Coronary artery (tissue), 2 donors: Measurements from ENCODE around the gene GSTT4.
"Not testable (repeated sequence)": the region's sequence is repeated elsewhere in the genome, so short reads cannot be mapped to it uniquely, and the experiment has no call there.

ENCODE experiments used
- DNase-seq: peaks from one replicate; pipeline ENCODE4 v3.0.0-alpha.2; 2017; ENCODE audit warnings: low spot score
- H3K27ac ChIP-seq, 2 donors: fragments of 200-600 bp; sonication (generic); one replicate each; pipeline ENCODE4 v1.5.1; 2016 to 2019
- H3K4me3 ChIP-seq: fragments of 200-600 bp; sonication (generic); 2 replicates; pipeline ENCODE4 v1.5.1; 2016; ENCODE audit warnings: mild to moderate bottlenecking, moderate library complexity
- TF ChIP-seq, protein P1 (sequence below): fragments of 200-600 bp; sonication (generic); IDR thresholded peaks from one replicate; pipeline ENCODE4 v1.5.1; 2019; ENCODE audit warnings: antibody characterized with exemption

Gene GSTT4

DNA sequence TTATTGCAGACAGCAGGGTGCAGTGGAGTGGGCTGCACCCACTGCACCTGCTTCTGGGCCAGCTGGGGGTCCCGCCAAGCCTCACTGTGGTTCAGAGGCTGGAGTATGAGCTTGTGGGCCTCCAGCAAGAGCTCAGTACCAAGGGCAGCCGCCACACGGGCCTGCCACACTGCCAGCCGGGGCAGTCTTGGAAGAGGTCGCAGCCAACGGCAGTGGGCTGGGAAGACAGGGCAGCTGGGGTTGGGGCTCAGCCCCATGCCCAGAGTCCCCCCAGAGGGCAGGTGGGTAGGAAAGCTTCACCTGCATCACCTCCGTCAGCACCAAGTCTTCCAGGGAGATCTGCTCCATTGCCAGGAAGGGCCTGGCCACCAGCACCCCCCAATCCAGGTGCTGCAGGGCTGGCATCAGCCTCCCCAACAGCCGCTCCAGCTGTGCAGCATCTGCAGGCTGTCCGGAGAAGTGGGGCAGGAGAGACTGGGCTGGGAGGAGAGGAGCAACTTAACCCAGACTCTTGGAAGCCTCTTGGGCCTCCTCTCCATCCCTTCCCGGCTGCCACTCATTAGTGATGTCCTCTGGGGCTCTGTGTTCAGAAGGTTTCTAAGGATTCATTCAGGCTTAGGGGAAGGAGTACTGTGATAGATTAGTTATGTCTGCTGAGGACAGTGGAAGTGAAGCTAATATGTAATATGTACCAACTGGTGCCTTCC is 1.1 kb upstream of the GSTT4 start:
- Histone ChIP-seq H3K27ac (no peak overlapping the region), H3K4me3 (no peak overlapping the region)
- no peak for DNase-seq
- TF ChIP-seq, protein P1, sequence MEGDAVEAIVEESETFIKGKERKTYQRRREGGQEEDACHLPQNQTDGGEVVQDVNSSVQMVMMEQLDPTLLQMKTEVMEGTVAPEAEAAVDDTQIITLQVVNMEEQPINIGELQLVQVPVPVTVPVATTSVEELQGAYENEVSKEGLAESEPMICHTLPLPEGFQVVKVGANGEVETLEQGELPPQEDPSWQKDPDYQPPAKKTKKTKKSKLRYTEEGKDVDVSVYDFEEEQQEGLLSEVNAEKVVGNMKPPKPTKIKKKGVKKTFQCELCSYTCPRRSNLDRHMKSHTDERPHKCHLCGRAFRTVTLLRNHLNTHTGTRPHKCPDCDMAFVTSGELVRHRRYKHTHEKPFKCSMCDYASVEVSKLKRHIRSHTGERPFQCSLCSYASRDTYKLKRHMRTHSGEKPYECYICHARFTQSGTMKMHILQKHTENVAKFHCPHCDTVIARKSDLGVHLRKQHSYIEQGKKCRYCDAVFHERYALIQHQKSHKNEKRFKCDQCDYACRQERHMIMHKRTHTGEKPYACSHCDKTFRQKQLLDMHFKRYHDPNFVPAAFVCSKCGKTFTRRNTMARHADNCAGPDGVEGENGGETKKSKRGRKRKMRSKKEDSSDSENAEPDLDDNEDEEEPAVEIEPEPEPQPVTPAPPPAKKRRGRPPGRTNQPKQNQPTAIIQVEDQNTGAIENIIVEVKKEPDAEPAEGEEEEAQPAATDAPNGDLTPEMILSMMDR = no peak

DNA sequence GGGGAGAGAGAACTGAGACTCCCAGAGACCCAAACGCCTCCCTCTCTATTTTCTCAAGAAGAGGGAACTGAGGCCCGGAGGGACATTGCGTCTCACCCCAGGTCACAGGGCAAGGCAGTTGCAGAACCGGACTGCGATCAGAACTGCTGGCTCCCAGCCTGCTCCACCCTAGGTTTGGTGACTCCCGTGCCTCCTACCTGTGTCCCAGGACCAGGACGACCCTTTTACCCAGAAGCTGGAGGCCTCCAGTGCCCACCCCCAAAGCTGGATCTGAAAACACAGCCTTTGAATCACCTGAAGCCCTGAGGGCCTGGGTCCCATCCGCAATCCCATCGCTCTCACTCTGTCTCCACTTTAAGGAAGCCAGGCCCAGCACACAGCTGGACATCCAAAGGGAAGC is 1.4 kb downstream of the GSTT4 start:
- DNase-seq = no peak
- TF ChIP-seq, protein P1 = no peak
- no peak overlapping the region for H3K4me3 ChIP-seq
- H3K27ac ChIP-seq = no peak overlapping the region

DNA sequence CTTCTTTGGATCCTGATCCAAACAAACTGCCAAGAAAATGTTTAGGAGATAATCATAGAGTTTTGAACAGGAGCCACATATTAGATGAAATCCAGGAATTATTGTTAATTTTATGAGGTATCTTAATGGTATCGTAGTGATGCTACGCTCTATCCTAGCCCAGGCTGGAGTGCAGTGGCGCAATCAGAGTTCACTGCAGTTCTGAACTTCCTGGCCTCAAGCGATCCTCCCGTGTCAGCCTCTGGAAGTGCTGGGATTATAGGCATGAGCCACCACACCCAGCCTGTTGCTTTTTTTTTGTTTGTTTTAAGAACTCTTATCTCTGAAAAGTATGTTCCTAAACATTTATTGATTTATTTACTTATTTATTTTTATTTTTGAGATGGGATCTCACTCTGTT is 2.4 kb downstream of the GSTT4 start:
- Histone ChIP-seq H3K4me3 (no peak overlapping the region), H3K27ac (no peak overlapping the region)
- TF ChIP-seq, protein P1 = no peak
- DNase-seq = no peak

DNA sequence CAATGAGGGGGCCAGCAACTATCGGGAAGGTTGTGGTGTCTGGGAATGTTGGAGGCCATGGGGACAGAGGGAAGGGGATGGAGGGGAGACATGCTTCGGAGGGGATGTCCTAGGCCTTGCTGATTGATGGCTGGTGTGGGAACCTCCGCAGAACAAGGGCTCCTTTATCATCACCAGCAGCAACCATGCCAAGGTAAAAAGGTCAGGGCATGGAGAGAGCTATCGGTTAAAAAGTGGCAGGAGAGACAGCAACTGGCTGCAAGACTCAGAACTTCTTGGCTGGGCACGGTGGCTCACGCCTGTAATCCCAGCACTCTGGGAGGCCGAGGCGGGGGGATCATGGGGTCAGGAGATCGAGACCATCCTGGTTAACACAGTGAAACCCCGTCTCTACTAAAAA is 3.0 kb downstream of the GSTT4 start:
- DNase-seq = no peak
- H3K27ac ChIP-seq = no peak overlapping the region
- TF ChIP-seq, protein P1 = no peak
- no peak overlapping the region for H3K4me3 ChIP-seq

DNA sequence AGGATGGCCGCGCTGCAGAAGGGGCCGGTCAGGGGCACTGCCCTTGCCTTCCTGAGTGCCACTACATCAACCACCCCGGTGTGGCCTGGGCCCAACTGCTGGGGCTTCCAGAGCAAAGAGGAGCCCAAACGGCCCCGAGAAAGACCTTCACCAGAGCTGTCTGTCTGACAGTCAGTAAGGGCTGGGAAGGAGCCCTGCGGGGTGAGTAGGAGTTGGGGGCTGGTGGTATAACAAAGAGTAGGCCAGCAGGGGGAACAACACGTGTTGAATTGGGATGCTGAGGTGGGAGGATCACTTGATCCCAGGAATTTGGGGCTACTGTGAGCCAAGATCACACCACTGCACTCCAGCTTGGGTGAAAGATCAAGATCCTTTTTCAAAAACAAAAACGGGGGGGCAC is 3.9 kb downstream of the GSTT4 start:
- Histone ChIP-seq H3K4me3 (no peak overlapping the region), H3K27ac (no peak overlapping the region)
- DNase-seq = no peak
- TF ChIP-seq, protein P1 = no peak

DNA sequence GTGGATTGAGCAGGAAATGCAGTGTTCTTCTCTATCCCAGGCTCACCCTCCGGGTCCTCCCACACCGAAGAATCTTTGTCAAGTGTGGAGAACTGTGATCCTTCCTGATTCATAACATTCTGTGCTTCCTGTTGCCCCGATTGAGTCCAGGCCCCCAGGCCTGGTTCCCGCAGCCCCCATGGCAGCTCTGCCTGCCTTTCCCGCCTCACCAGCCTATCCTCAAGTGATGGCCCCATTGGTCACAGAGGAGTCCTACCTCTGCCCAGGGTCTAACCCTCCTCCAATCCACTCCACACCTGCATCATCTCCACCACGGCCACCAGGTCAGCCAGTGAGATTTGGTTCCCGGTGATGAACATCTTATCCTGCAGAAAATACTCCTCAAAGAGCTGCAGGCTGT is 5.5 kb downstream of the GSTT4 start:
- not testable (repeated sequence) for H3K27ac ChIP-seq, DNase-seq, H3K4me3 ChIP-seq

DNA sequence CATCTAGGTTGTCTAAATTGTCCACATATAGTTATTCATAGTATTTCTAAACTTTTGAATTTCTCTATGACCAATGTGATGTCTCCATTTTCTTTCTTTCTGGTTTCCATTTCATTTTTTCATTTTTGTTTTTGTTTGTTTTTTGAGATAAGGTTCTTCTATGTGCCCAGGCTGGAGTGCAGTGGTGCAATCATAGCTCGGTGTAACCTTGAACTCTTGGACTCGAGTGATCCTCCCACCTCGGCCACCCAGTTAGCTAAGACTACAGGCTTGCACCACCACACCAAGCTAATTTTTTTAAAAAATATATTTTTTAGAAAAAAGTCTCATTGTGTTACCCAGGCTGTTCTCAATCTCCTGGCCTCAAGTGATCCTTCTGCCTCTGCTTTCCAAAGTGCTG is 8.2 kb downstream of the GSTT4 start:
- TF ChIP-seq, protein P1 = no peak
- H3K27ac ChIP-seq = no peak overlapping the region
- no peak for DNase-seq
- no peak overlapping the region for H3K4me3 ChIP-seq

DNA sequence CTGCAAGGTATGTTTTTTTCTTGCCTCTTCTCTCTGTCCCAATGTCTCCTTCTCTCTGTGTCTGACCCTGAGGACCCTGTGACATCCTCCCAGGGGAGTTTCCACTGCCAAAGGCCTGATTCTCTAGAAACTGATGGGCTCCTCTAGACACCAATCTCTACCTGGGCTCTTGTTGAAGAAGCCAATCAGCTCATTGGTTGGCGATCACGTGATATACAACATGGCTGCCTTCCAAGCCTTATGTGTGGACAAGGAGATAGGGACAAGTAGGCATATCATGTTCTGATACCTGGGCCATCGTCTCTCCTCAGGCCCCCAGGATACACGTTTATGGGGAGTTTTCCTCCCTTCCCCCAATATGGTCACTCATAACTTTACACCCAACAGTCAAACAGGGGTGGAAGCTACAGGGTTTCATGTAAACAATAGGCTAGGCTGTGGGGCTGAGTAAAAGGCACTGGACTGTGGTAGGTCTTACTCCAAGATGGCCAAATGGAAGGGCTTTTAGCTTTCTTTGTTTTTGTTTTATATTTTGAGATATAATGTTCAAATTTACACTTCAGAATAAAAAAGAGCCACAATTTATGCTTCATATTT is 11.6 kb downstream of the GSTT4 start:
- H3K27ac ChIP-seq, H3K4me3 ChIP-seq, DNase-seq: not testable (repeated sequence)

DNA sequence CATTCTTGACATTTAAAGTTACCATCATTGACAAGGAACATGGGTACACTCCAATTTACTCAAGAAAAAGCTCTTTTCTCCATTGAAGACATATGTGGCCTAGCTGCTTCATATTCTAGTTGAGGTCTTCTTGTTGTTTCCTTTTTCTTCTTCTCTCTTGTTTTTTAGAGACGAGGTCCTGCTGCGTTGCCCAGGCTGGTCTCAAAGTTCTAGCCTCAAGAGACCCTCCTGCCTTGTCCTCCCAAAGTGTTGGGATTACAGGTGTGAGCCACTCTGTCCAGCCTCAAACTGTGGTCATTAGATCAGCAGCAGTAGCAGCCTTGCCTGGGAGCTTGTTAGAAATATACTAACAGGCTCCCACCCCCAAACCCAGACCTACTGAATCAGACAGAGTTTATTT is 12.2 kb downstream of the GSTT4 start:
- H3K4me3 ChIP-seq, DNase-seq, H3K27ac ChIP-seq: not testable (repeated sequence)

DNA sequence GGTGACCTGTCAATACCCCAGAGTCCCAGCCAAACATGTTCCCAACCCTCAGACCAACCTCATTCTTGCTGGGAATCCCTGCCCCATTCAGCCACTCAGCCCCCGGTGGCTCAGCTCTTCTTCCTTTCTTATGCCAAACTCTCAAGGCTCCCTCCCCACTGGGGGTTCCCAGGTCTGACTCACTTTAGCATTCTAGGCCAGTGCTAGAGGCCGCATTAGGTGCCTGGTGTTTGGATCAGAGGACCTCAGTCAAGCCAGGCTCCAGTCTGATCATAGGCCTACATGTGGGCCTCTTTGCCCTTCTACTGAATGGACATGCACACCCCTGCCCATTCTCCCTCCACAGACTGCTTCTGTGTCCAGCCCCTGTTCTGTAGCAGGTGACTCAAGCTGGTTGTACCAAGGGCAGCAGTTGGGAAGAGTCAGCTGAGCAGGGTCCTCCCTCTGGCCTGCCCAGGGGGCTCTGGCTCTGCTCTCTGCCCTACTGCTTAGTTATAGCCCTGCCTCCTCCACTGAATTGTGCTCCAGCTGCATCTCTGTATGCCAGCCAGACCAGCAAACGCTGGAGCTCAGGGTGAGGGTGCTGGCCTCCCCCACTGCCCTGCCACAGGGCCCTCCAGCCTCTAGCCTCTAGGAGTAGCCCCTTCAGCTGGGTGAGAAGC is 15.5 kb downstream of the GSTT4 start:
- not testable (repeated sequence) for H3K27ac ChIP-seq, H3K4me3 ChIP-seq, DNase-seq

DNA sequence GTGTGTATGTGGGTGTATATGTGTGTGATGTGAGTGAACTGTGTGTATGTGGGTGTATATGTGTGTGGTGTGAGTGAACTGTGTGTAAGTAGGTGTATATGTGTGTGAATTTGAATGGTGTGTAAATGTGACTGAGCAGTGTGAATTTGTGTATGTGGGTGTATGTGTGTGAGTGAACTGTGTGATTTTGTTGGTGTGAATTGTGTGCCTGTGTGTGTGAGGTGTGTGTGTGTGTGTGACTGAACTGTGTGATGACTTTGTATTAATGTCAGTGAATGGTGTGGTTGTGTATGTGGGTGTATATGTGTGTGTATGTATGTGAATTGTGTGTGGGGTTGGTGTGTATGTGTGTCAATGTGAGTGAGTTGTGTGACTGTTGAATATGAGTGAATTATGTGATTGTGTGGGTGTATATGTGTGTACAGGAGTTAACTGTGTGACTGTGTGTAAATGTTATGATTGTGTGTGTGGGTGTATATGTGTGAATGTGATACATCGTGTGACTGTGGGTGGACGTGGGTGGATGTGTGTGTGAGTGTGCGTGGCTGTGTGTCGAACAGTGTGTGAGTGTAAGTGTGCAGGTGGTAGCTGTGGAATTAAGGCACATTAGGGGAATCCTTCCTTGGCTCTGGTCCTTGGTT is 18.6 kb downstream of the GSTT4 start:
- H3K27ac ChIP-seq, DNase-seq, H3K4me3 ChIP-seq: not testable (repeated sequence)
